ENCODE measurements around the gene SLC16A5.
A peak's percentile ranks its signal among the peaks of the same experiment; 100 is the strongest.

SLC16A5 gene

GRCh38 chr17:75064867-75065561 is 22.7 kb upstream of the SLC16A5 start:
- Histone ChIP-seq H2AK5ac (ENCODE audit: low read length) (no peak overlapping the region), H3K23ac (ENCODE audit: low read length) (no peak overlapping the region), H3K36me3 (ENCODE audit: control insufficient read depth in 1 of 2, insufficient read depth in 2 of 2, low read length in 2 of 2) (peaks cover 42 to 49% of the 10 kb centered on the region in 2 experiments), H2BK12ac (ENCODE audit: low read length) (no peak overlapping the region), H3K4me1 (ENCODE audit: control insufficient read depth in 1 of 2, insufficient read depth in 2 of 2, low read length in 2 of 2) (no peaks in the 10 kb centered on the region), H3K79me2 (ENCODE audit: control insufficient read depth, insufficient read depth, low read length, poor library complexity) (no peaks in the 10 kb centered on the region), H2BK120ac (ENCODE audit: insufficient read depth, low read length, poor library complexity) (no peak overlapping the region), H3K9me3 (ENCODE audit: insufficient read depth, low read depth, low read length) (no peaks in the 10 kb centered on the region), H3K79me1 (ENCODE audit: low read length) (no peaks in the 10 kb centered on the region), H3K4me2 (ENCODE audit: low read length) (no peak overlapping the region), H3K4me3 (ENCODE audit: low read depth, low read length) (no peak overlapping the region), H2BK5ac (ENCODE audit: low read depth, low read length, poor library complexity) (no peak overlapping the region), H2AFZ (ENCODE audit: insufficient read depth, low read length, poor library complexity) (no peak overlapping the region), H4K8ac (ENCODE audit: low read depth, low read length) (no peak overlapping the region), H3K9ac (ENCODE audit: low read length) (no peak overlapping the region), H3K27ac (ENCODE audit: low read depth, low read length) (no peak overlapping the region), H3K18ac (ENCODE audit: low read length) (no peak overlapping the region), H3K14ac (ENCODE audit: low read length) (no peak overlapping the region), H3K27me3 (ENCODE audit: insufficient read depth, low read length) (no peaks in the 10 kb centered on the region), H4K91ac (ENCODE audit: low read depth, low read length) (no peak overlapping the region), H3K4ac (ENCODE audit: low read depth, low read length) (no peak overlapping the region), H4K12ac (ENCODE audit: low read depth, low read length) (no peak overlapping the region)
- WGBS (ENCODE audit: extremely low coverage, insufficient coverage, insufficient read length) = no CpG with 5 or more reads among the region's 18 CpGs
- DNase-seq = no peak

GRCh38 chr17:75065562-75066151 is 22.1 kb upstream of the SLC16A5 start:
- WGBS (ENCODE audit: extremely low coverage, insufficient coverage, insufficient read length) = no CpG with 5 or more reads among the region's 6 CpGs

GRCh38 chr17:75067856-75068255 is 19.9 kb upstream of the SLC16A5 start:
- Histone ChIP-seq H3K4me2 (ENCODE audit: low read length) (no peak overlapping the region), H2AFZ (ENCODE audit: insufficient read depth, low read length, poor library complexity) (no peak overlapping the region), H3K14ac (ENCODE audit: low read length) (no peak overlapping the region), H3K4me1 (ENCODE audit: control insufficient read depth in 1 of 2, insufficient read depth in 2 of 2, low read length in 2 of 2) (no peaks in the 10 kb centered on the region), H3K79me1 (ENCODE audit: low read length) (no peaks in the 10 kb centered on the region), H2BK5ac (ENCODE audit: low read depth, low read length, poor library complexity) (no peak overlapping the region), H4K12ac (ENCODE audit: low read depth, low read length) (no peak overlapping the region), H3K27ac (ENCODE audit: low read depth, low read length) (no peak overlapping the region), H3K79me2 (ENCODE audit: control insufficient read depth, insufficient read depth, low read length, poor library complexity) (no peaks in the 10 kb centered on the region), H3K27me3 (ENCODE audit: insufficient read depth, low read length) (no peaks in the 10 kb centered on the region), H3K4me3 (ENCODE audit: low read depth, low read length) (no peak overlapping the region), H4K8ac (ENCODE audit: low read depth, low read length) (no peak overlapping the region), H2BK120ac (ENCODE audit: insufficient read depth, low read length, poor library complexity) (no peak overlapping the region), H3K18ac (ENCODE audit: low read length) (no peak overlapping the region), H3K23ac (ENCODE audit: low read length) (no peak overlapping the region), H3K4ac (ENCODE audit: low read depth, low read length) (no peak overlapping the region), H4K91ac (ENCODE audit: low read depth, low read length) (no peak overlapping the region), H2BK12ac (ENCODE audit: low read length) (no peak overlapping the region), H3K36me3 (ENCODE audit: control insufficient read depth in 1 of 2, insufficient read depth in 2 of 2, low read length in 2 of 2) (peaks cover 21 to 26% of the 10 kb centered on the region in 2 experiments), H3K9me3 (ENCODE audit: insufficient read depth, low read depth, low read length) (no peaks in the 10 kb centered on the region), H3K9ac (ENCODE audit: low read length) (no peak overlapping the region), H2AK5ac (ENCODE audit: low read length) (no peak overlapping the region)
- WGBS (ENCODE audit: extremely low coverage, insufficient coverage, insufficient read length) = no CpG with 5 or more reads among the region's 4 CpGs
- peak in 1 of 2 donors; percentile 54 for DNase-seq

More at GRCh38 chr17:75065562-75066151, 22.1 kb upstream of the SLC16A5 start:
- Histone ChIP-seq H3K79me1 (ENCODE audit: low read length) (no peaks in the 10 kb centered on the region), H3K14ac (ENCODE audit: low read length) (no peak overlapping the region), H3K4me1 (ENCODE audit: control insufficient read depth in 1 of 2, insufficient read depth in 2 of 2, low read length in 2 of 2) (no peaks in the 10 kb centered on the region), H4K8ac (ENCODE audit: low read depth, low read length) (no peak overlapping the region), H3K4me3 (ENCODE audit: low read depth, low read length) (no peak overlapping the region), H3K23ac (ENCODE audit: low read length) (no peak overlapping the region), H2AK5ac (ENCODE audit: low read length) (no peak overlapping the region), H3K9ac (ENCODE audit: low read length) (no peak overlapping the region), H3K4ac (ENCODE audit: low read depth, low read length) (no peak overlapping the region), H2BK120ac (ENCODE audit: insufficient read depth, low read length, poor library complexity) (no peak overlapping the region), H2BK12ac (ENCODE audit: low read length) (no peak overlapping the region), H3K27ac (ENCODE audit: low read depth, low read length) (no peak overlapping the region), H3K18ac (ENCODE audit: low read length) (no peak overlapping the region), H3K36me3 (ENCODE audit: control insufficient read depth in 1 of 2, insufficient read depth in 2 of 2, low read length in 2 of 2) (peaks cover 37 to 44% of the 10 kb centered on the region in 2 experiments), H2BK5ac (ENCODE audit: low read depth, low read length, poor library complexity) (no peak overlapping the region), H4K12ac (ENCODE audit: low read depth, low read length) (no peak overlapping the region), H3K4me2 (ENCODE audit: low read length) (no peak overlapping the region), H3K79me2 (ENCODE audit: control insufficient read depth, insufficient read depth, low read length, poor library complexity) (no peaks in the 10 kb centered on the region), H3K27me3 (ENCODE audit: insufficient read depth, low read length) (no peaks in the 10 kb centered on the region), H3K9me3 (ENCODE audit: insufficient read depth, low read depth, low read length) (no peaks in the 10 kb centered on the region), H4K91ac (ENCODE audit: low read depth, low read length) (no peak overlapping the region), H2AFZ (ENCODE audit: insufficient read depth, low read length, poor library complexity) (no peak overlapping the region)
- no peak for DNase-seq

- Histone ChIP-seq H4K12ac (ENCODE audit: low read depth, low read length) (no peak overlapping the region), H4K8ac (ENCODE audit: low read depth, low read length) (no peak overlapping the region), H3K18ac (ENCODE audit: low read length) (no peak overlapping the region), H3K9ac (ENCODE audit: low read length) (no peak overlapping the region), H2AK5ac (ENCODE audit: low read length) (no peak overlapping the region), H3K79me2 (ENCODE audit: control insufficient read depth, insufficient read depth, low read length, poor library complexity) (no peaks in the 10 kb centered on the region), H3K14ac (ENCODE audit: low read length) (no peak overlapping the region), H2BK5ac (ENCODE audit: low read depth, low read length, poor library complexity) (no peak overlapping the region), H3K4me3 (ENCODE audit: low read depth, low read length) (no peak overlapping the region), H3K23ac (ENCODE audit: low read length) (no peak overlapping the region), H3K4me1 (ENCODE audit: control insufficient read depth in 1 of 2, insufficient read depth in 2 of 2, low read length in 2 of 2) (no peaks in the 10 kb centered on the region), H3K27ac (ENCODE audit: low read depth, low read length) (no peak overlapping the region), H4K91ac (ENCODE audit: low read depth, low read length) (no peak overlapping the region), H2AFZ (ENCODE audit: insufficient read depth, low read length, poor library complexity) (no peak overlapping the region), H3K79me1 (ENCODE audit: low read length) (no peaks in the 10 kb centered on the region), H3K4ac (ENCODE audit: low read depth, low read length) (no peak overlapping the region), H3K27me3 (ENCODE audit: insufficient read depth, low read length) (no peaks in the 10 kb centered on the region), H3K36me3 (ENCODE audit: control insufficient read depth in 1 of 2, insufficient read depth in 2 of 2, low read length in 2 of 2) (peaks cover 12 to 17% of the 10 kb centered on the region in 2 experiments), H2BK120ac (ENCODE audit: insufficient read depth, low read length, poor library complexity) (no peak overlapping the region), H3K9me3 (ENCODE audit: insufficient read depth, low read depth, low read length) (no peaks in the 10 kb centered on the region), H2BK12ac (ENCODE audit: low read length) (no peak overlapping the region), H3K4me2 (ENCODE audit: low read length) (no peak overlapping the region)
- DNase-seq = no peak
- WGBS (ENCODE audit: extremely low coverage, insufficient coverage, insufficient read length) = no CpG with 5 or more reads among the region's 8 CpGs
Measured at GRCh38 chr17:75068750-75069149, 19.0 kb upstream of the SLC16A5 start.
